ENCODE data around the gene TTC34.

TTC34 gene

DNA sequence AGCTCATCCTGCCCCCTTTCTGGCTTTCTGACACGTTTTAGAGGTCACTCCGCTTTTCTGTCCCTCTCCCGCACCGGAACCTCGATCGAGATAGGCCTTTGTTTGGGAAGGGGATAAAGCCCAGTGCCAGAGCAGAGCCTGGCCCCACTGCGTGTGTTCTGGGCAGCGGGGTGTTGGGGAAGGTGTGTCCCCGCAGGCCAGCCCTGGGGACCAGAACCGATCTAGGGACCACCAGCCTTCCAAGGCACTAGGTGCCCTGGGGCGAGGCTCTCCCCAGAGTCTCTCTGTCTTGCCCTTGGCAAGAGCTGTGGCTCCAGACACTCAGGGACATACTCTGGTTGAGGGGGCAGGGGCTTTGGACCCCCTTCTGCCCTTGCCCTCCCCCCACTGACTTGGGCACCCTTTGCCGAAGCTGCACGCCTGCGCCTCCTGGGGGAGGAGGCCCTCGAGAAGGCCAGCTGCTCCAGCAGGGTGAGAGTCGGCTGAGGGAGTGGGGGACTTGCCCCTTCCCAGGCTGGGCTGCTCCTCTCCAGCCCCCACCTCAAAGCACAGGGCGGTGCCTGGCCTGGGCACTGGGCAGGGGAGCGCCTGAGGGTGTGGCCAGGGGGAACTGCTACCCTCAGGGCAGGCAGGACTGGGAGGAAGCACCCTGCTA lies 198.5 kb downstream of the TTC34 start:
- no peak for DNase-seq

GRCh38 chr1:2602311-2602835 lies 199.1 kb downstream of the TTC34 start:
- DNase-seq, result no peak

DNA sequence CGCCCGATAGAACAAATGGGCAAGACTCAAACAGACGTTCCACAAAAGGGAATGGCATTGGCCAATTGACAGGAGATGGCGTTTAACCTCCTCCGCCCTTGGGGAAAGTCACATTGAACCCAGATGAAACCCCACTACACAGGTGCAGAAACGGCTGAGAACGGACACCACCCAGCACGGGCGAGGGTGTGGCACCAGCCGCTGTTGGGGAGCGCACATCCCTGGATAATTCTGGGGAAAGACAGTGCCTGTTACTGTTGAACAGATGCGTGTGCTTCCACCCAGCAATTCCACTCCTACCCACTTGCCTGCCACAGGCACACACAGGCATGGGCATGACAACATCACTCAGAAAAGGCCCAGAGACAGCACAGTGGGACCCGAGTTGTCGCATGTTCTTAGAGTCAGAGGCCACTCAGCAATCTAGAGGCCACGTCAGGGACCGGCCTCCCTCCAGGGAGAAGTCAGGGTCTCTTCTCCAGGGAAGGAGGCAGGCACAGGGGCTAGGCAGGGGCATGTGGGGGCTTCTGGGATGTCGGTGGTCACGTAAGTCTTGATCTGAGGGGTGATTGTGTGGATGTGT lies 199.7 kb downstream of the TTC34 start:
- DNase-seq, result no peak

- no peak for DNase-seq
Measured at GRCh38 chr1:2598329-2598931, 203.1 kb downstream of the TTC34 start.

- DNase-seq, result no peak
Measured at GRCh38 chr1:2597441-2598328, 203.8 kb downstream of the TTC34 start.

GRCh38 chr1:2596530-2597333 lies 204.8 kb downstream of the TTC34 start:
- no peak for DNase-seq

DNA sequence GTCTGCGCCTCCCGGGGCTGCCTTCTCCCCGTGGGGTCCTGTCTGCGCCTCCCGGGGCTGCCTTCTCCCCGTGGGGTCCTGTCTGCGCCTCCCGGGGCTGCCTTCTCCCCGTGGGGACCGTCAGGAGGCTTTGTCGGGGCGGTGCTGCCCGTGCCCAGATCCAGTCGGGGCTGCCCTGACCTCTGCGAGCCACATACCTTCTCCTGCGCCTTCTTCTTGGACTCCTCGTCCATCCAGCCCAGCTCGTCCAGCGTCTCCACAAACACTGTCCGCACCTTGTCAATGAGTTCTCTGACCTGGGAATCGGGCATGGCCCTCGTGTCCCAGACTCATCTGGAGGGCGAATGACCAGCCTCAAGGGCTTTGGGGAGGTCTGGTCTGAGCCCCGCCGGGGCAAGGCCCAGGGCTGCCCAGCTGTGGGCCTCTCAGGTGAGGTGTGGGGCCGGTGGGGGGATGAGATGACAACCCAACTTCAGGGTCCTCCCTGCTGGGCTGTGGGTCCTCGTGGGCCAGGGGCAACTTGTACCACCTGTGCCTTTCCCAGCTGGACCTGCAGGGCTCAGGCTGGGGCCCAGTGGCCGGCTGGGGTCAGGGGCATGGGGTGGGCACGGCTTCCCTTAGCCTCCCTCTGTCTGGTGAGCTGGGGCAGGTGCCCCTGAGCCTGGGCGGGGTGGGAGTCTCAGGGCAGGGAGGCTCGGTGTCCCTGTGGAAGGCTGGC lies 205.5 kb downstream of the TTC34 start:
- no peak for DNase-seq

DNA sequence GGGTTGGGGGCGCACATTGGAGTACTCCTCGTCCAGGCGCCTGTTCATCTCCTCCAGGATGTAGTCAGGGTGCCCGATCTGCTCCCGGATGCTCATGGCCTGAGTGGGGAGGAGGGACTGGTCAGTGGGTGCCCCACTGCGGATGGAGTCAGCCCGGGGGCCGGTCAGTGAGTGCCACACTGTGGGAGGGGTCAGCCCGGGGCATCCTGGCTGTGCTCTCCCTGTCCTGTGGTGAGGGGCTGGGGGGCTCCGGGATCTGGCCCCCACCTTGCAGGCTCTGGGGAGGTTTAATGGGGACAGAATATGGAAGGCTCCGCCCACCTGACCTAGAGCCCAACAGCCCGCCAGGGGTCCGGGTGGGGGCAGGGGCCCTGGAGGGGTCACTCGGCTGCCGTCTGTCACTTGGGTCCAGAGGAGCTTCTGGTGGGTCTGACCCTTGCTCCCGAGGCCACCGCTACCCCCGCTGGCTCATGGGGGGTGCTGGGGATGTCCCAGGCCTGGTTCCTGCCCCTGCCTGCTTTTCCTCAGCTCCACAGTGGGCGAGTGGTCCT lies 206.2 kb downstream of the TTC34 start:
- no peak for DNase-seq

GRCh38 chr1:2594641-2595131 lies 206.8 kb downstream of the TTC34 start:
- no peak for DNase-seq

GRCh38 chr1:2594001-2594640 lies 207.4 kb downstream of the TTC34 start:
- DNase-seq, result no peak

- no peak for DNase-seq
Measured at GRCh38 chr1:2593251-2593878, 208.1 kb downstream of the TTC34 start.

- DNase-seq, result peak in 1 of 3 donors; percentile 33
Measured at GRCh38 chr1:2592672-2593071, 208.8 kb downstream of the TTC34 start.

DNA sequence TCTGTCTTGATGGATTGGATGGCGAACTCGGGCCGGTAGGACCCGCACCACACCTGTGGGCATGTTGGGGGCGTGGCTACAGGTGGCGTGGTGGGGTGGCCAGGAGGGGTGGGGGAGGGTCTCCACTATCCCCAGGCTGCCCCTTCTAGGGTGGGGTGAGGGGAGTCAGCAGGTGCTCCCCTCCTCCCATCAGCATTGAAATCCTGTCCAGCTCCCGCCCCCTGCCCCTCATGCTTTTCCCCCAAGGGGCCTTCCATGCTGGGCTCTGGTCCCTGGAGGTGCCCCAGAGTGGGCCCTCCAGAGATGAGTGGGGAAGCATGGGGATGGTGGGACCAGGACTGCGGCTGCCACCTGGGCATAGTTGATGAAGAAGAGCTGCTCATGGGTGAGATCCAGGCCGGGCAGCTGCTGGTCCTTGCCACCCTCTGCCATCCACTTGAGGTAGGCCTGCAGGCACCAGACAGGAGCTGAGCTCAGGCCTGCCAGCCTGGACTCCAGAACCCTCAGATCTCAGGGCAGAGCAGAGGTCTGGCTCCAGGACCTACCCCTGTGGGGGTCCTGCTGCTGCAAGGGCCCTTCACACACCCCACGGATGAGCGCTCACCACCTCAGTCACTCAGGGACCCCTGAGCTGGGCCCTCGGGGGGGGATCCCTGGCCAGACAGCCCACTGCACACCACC lies 209.8 kb downstream of the TTC34 start:
- DNase-seq, result no peak

DNA sequence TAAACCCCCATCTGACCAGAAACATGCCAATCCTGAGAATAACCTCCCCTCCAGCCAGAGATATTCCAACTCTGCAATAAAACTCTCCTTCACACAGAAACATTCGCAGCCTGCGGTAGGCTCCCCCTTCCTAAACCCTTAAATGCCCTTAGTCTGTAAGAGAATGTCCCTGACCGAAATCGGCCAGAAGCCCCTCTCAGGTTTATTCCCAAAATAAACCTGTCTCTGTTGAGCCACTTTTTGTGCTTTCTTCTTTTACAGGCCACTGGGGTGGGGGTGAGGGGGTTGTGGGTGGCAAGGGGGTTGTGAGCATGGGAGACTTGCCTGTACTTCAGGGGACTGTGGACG lies 210.3 kb downstream of the TTC34 start:
- DNase-seq, result no peak

- no peak for DNase-seq
Measured at GRCh38 chr1:2590233-2591141, 211.0 kb downstream of the TTC34 start.

DNA sequence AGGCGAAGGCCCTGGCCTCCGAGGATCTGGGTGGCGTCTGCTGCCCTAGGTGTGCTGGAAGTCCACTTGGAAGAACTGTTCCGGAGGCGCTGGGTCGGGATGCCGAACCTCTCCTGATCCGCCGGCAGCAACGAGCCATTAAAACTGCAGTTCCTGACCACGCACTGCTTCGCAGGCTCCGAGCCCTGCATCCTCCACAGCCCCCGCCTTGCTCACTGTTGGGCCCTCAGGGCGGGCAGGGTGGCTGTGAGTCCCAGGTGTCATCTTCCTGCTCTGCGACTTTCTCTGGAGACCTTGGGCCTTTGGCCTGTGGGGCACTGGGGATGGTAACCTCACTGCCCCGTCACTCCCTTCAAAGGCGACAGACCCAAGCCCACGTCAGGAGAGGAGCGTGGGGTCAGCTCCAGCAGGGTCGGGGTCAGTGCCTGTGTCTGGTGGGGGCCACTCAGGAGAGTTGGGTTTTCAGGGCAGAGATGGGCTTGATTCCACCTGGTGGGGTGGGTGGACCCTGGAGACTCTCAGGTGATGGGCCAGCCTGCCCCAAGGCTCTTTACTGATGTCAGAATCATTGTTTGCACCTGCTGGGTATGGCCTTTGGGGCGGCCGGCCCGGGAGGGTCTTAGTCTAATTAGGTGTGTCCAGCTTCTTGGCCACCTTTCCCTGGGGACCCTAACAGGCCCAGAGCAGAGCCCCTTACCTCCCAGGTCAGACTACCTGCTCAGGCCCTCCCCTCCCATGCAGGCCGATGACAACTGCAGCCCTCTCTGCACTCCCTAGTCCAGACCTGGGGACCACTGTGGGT lies 211.9 kb downstream of the TTC34 start:
- no peak for DNase-seq

GRCh38 chr1:2588661-2589430 lies 212.6 kb downstream of the TTC34 start:
- no peak for DNase-seq
